GM12891 (cell line): ENCODE measurements around the gene ABCC1.
"Not testable (repeated sequence)": the region's sequence is repeated elsewhere in the genome, so short reads cannot be mapped to it uniquely, and the experiment has no call there.

Source experiments
- DNase-seq: peaks from one replicate; pipeline ENCODE4 v3.0.0; 2011; ENCODE audit warnings: low spot score; ENCODE audit not compliant: insufficient read length
- FAIRE-seq: peaks from 2 replicates; lab custom pipeline; 2011; peaks lifted over from hg19 to GRCh38; lab: Jason Lieb, UNC
- PAX5 ChIP-seq: IDR thresholded peaks from 2 replicates; pipeline ENCODE4 v1.6.1; 2011; ENCODE audit warnings: low read length, moderate library complexity, mild to moderate bottlenecking; ENCODE audit not compliant: insufficient read depth, severe bottlenecking
- POLR2A ChIP-seq: IDR thresholded peaks from 2 replicates; pipeline ENCODE4 v1.6.1; 2011; ENCODE audit warnings: low read depth, low read length, control low read depth
- POLR2AphosphoS5 ChIP-seq: IDR thresholded peaks from 2 replicates; pipeline ENCODE4 v1.6.1; 2011; ENCODE audit warnings: low read depth, low read length, control low read depth
- POU2F2 ChIP-seq: IDR thresholded peaks from 2 replicates; pipeline ENCODE4 v1.6.1; 2011; ENCODE audit warnings: low read depth, mild to moderate bottlenecking, control low read depth, low read length, moderate library complexity
- SPI1 ChIP-seq: IDR thresholded peaks from 2 replicates; pipeline ENCODE4 v1.6.1; 2011; ENCODE audit warnings: low read depth, low read length, control low read depth
- TAF1 ChIP-seq: IDR thresholded peaks from 2 replicates; pipeline ENCODE4 v1.6.1; 2011; ENCODE audit warnings: low read depth, low read length, control low read depth

The ABCC1 gene

DNA sequence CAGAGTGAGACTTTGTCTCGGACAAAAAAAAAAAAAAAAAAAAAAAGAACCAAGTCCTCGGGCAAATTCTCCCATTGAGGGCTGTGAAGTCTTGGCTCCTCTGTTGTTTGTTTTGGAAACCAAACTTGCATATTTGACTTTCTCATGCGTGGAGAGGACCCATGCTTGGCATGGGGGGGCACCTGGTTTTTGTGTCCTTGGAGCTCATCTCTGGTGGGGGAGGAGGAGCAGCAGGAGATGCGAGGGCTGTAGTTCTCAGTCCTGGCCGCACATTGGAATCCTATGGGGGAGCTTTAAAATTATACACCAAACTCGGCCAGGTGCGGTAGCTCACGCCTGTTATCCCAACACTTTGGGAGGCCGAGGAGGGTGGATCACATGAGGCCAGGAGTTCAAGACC, 199.3 kb downstream of the ABCC1 start:
- no peak for DNase-seq
- no peak for FAIRE-seq
- TF ChIP-seq SPI1 (no peak), POU2F2 (no peak), POLR2A (no peak), TAF1 (no peak), POLR2AphosphoS5 (no peak), PAX5 (no peak)

- DNase-seq, result no peak
- TF ChIP-seq TAF1 (no peak), POU2F2 (no peak), POLR2AphosphoS5 (no peak), POLR2A (no peak), PAX5 (no peak), SPI1 (no peak)
- no peak for FAIRE-seq
Observed at GRCh38 chr16:16149710-16150116, 200.3 kb downstream of the ABCC1 start.

DNA sequence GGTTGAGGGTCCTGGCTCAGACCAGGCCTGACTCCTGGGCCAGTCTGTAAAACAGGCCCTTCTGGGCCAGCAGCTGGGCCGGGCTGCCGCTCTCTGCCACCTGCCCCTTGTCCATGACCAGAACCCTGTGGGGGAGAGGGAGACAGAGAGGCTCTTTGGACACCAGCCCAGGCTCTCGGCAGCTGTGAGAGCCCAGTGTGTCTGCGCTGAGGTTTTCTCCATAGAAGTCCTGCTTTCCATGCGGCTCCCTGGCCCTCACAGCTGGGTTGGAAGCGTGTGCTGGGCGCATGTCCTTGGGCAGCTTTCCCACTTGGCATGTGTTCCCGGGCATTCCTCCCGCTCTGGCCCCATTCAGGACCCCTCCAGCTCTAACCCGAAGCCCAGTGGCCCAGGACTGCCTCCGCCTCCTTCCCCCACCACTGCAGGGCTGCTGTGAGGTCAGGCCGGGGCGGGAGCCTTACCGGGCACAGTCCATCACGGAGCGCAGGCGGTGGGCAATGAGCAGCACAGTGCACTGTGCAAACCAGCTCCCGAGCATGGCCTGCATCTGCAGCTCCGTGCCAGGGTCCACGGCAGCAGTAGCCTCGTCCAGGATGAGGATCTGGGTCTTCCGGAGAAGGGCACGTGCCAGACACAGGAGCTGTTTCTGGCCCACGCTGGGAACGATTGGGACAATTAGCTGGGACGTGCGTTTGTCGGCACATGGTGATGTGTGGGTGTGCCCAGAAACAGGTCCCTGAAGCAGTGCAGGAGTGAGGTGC, 200.9 kb downstream of the ABCC1 start:
- no peak for FAIRE-seq
- TF ChIP-seq POLR2AphosphoS5, result peak; percentile 49; the same call in 1 of the 2 replicates
- peak; percentile 27; the same call in 1 of the 2 replicates for TF ChIP-seq POLR2A
- TF ChIP-seq TAF1, result no peak

GRCh38 chr16:16150878-16151152, 201.4 kb downstream of the ABCC1 start:
- FAIRE-seq (no peak), DNase-seq (no peak)
- TF ChIP-seq PAX5, result no peak
- no peak for TF ChIP-seq POU2F2
- TF ChIP-seq TAF1, result no peak
- TF ChIP-seq POLR2A, result no peak
- no peak for TF ChIP-seq POLR2AphosphoS5
- no peak for TF ChIP-seq SPI1

More for the DNA sequence above, 200.9 kb downstream of the ABCC1 start:
- no peak for DNase-seq

GRCh38 chr16:16151315-16151714, 201.9 kb downstream of the ABCC1 start:
- DNase-seq, result no peak
- no peak for TF ChIP-seq PAX5
- TF ChIP-seq POLR2AphosphoS5, result no peak
- no peak for TF ChIP-seq POU2F2
- no peak for TF ChIP-seq TAF1
- TF ChIP-seq POLR2A, result no peak
- no peak for TF ChIP-seq SPI1
- FAIRE-seq, result no peak

DNA sequence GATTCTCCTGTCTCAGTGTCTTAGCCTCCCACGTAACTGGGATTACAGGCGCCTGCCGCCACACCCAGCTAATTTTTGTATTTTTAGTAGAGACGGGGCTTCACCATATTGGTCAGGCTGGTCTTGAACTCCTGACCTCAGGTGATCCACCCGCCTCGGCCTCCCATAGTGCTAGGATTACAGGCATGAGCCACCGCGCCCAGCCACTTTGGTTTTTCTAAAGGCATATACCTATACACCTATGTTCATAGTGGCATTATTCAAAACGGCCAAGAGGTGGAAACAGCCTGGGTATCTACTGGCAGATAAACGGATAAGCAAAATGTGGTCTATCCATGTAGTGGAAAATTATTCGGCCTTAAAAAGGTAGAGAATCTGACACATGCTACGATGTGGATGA, 203.6 kb downstream of the ABCC1 start:
- not testable (repeated sequence) for DNase-seq, FAIRE-seq

DNA sequence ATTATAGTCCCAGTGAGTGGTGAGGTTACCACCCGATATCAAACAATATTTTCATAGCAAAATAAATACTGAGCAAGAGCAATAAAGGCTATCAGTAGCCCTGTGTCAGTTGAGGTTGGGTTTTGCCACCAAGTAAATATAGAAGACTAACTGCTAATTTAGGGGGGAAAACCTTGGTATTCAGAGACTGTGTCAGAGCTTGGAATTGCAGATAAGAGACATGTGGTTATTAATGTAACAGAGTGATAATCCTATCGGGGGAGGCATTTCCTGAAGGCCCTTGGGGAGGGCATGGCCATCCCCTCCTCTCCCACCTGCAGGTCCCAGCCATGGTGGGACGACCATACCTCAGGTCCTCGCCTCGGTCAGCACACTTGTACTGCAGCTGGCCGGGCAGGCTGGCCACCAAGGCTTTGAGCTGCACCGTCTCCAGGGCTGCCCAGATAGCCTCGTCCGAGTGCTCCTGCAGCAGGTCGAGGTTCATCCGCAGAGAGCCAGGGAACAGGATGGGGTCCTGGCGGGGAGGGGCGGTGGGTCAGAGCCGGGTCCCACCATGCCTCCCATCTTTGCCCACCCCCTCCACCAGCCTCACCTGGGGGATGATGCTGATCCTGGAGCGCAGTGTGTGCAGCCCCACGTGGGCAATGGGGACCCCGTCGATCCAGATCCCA, 205.0 kb downstream of the ABCC1 start:
- FAIRE-seq (no peak), DNase-seq (no peak)
- TF ChIP-seq SPI1 (no peak), POLR2A (no peak), TAF1 (no peak), POLR2AphosphoS5 (no peak), POU2F2 (no peak), PAX5 (no peak)

GRCh38 chr16:16155234-16155633, 205.8 kb downstream of the ABCC1 start:
- no peak for FAIRE-seq
- DNase-seq, result no peak
- TF ChIP-seq PAX5 (no peak), TAF1 (no peak), POLR2A (no peak), SPI1 (no peak), POLR2AphosphoS5 (no peak), POU2F2 (no peak)

GRCh38 chr16:16157166-16157565, 207.8 kb downstream of the ABCC1 start:
- no peak for FAIRE-seq

DNA sequence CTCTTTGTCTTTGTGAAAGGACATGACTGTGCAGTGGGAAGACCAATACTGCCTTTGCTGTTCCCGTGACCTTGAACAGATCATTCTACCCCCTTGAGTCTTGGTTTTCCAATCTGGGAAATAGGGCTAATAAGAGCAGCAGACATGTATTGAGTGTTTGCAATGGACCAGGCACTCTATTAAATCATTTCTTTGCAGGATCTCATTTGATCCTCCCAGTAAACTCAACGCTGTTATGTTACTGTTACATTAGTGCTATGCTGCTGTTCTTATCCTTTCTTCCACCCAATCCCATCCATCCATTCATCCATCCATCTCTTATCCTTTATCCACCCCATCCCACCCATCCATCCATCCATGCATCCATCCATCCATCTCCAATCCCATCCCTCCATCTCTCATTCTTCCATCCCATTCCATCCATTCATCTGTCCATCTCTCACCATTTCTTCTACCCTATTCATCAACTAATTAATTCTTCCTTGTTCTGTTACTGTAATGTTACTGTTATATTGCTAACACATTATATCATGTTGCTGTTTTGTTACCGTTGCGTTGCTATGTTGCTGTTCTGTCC, 208.8 kb downstream of the ABCC1 start:
- no peak for DNase-seq
- no peak for FAIRE-seq
- TF ChIP-seq POLR2AphosphoS5 (no peak), POU2F2 (no peak), POLR2A (no peak), TAF1 (no peak), SPI1 (no peak), PAX5 (no peak)

More at GRCh38 chr16:16157166-16157565, 207.8 kb downstream of the ABCC1 start:
- DNase-seq, result no peak
- TF ChIP-seq POLR2AphosphoS5 (no peak), POU2F2 (no peak), PAX5 (no peak), SPI1 (no peak), POLR2A (no peak), TAF1 (no peak)
